PC-3 (cell line): ENCODE data around the gene ATOX1. TPM values are rescaled to one million over a fixed set of nuclear protein-coding genes. Genes with fewer than 3 reads are reported as not detected.

Experiments
- ATAC-seq: fragments of 200-7000 bp; cut with Tn5 transposase; 2 replicates; pipeline ENCODE4 v1.9.1; 2020; ENCODE audit warnings: mild to moderate bottlenecking, moderate library complexity
- BruUV-seq: library from RNA; stranded (reverse); fragments of 400-500 nt; replicated peaks from 2 replicates; lab custom pipeline; 2021; lab: Mats Ljungman, UMichigan
- CTCF ChIA-PET: fragments of 300-600 bp; sonication (Branson Sonifier 250); formaldehyde crosslinking; loops from one replicate; lab custom pipeline; 2022; ENCODE audit warnings: antibody characterized with exemption; lab: Charles Lee
- POLR2A ChIA-PET: fragments of 300-600 bp; sonication (Branson Sonifier 250); formaldehyde crosslinking; loops from one replicate; lab custom pipeline; 2022; ENCODE audit warnings: antibody characterized with exemption; ENCODE audit not compliant: unreplicated experiment; lab: Charles Lee
- DNase-seq: peaks from one replicate; pipeline ENCODE4 v3.0.0-alpha.2; 2015
- H2AFZ ChIP-seq: fragments of 300-600 bp; sonication (generic); 2 replicates; pipeline ENCODE4 v1.6.0; 2016; ENCODE audit warnings: antibody characterized with exemption, low read length
- H3F3A ChIP-seq: fragments of 300-600 bp; sonication (generic); one replicate; pipeline ENCODE4 v1.6.0; 2017; ENCODE audit warnings: antibody characterized with exemption, low read length, control low read depth, mild to moderate bottlenecking; ENCODE audit not compliant: unreplicated experiment
- H3K27ac ChIP-seq: fragments of 300-600 bp; sonication (generic); 2 replicates; pipeline ENCODE4 v1.5.1; 2016; ENCODE audit warnings: mild to moderate bottlenecking, low read length
- H3K27me3 ChIP-seq: fragments of 300-600 bp; sonication (generic); 2 replicates; pipeline ENCODE4 v1.6.1; 2016; ENCODE audit warnings: low read length, mixed read lengths
- H3K36me3 ChIP-seq: fragments of 300-600 bp; sonication (generic); 2 replicates; pipeline ENCODE4 v1.6.1; 2016; ENCODE audit warnings: low read depth, mixed run types, low read length, mixed read lengths
- H3K4me1 ChIP-seq: fragments of 300-600 bp; sonication (generic); 2 replicates; pipeline ENCODE4 v1.5.1; 2016; ENCODE audit warnings: low read length; ENCODE audit not compliant: insufficient read depth
- H3K4me2 ChIP-seq: fragments of 300-600 bp; sonication (generic); 2 replicates; pipeline ENCODE4 v1.6.0; 2016; ENCODE audit warnings: low read length
- H3K4me3 ChIP-seq: fragments of 300-600 bp; sonication (generic); 2 replicates; pipeline ENCODE4 v1.5.1; 2016; ENCODE audit warnings: mild to moderate bottlenecking, low read length, mixed read lengths
- H3K79me2 ChIP-seq: fragments of 300-600 bp; sonication (generic); 2 replicates; pipeline ENCODE4 v1.6.1; 2017; ENCODE audit warnings: low read length, mixed read lengths
- H3K9ac ChIP-seq: fragments of 300-600 bp; sonication (generic); 2 replicates; pipeline ENCODE4 v1.6.0; 2016; ENCODE audit warnings: mild to moderate bottlenecking, low read length
- H3K9me2 ChIP-seq: fragments of 300-600 bp; sonication (generic); replicated peaks from 2 replicates; pipeline ENCODE4 v1.6.1; 2016; ENCODE audit warnings: mixed run types, low read length, mixed read lengths
- H3K9me3 ChIP-seq: fragments of 300-600 bp; sonication (generic); 2 replicates; pipeline ENCODE4 v1.6.1; 2016; ENCODE audit warnings: low read length, mixed read lengths
- H4K20me1 ChIP-seq: fragments of 300-600 bp; sonication (generic); 2 replicates; pipeline ENCODE4 v1.6.1; 2016; ENCODE audit warnings: low read length, mixed read lengths
- CTCF ChIP-seq: fragments of 300-600 bp; sonication (generic); conservative IDR thresholded peaks from 2 replicates; pipeline ENCODE4 v1.5.1; 2017; ENCODE audit warnings: antibody characterized with exemption, low read depth, mild to moderate bottlenecking, low read length
- EZH2 ChIP-seq: fragments of 300-600 bp; sonication (generic); IDR thresholded peaks from one replicate; pipeline ENCODE4 v1.6.1; 2017; ENCODE audit warnings: antibody characterized with exemption, mild to moderate bottlenecking, low read length; ENCODE audit not compliant: unreplicated experiment
- EZH2phosphoT487 ChIP-seq: fragments of 300-600 bp; sonication (generic); IDR thresholded peaks from 2 replicates; pipeline ENCODE4 v1.6.1; 2018; ENCODE audit warnings: mild to moderate bottlenecking, antibody characterized with exemption, low read length, borderline replicate concordance
- intact Hi-C: fragments of 100-400 bp; cut with micrococcal nuclease; formaldehyde crosslinking; loops from 2 replicates; pipeline ENCODE4 v1.9.0; 2023
- total RNA-seq: library from RNA; depleted of rRNA; stranded (reverse); fragments of >200 nt; gene quantifications from 2 replicates; pipeline ENCODE4 v1.2.3, GENCODE V29; 2014

Gene ATOX1
- total RNA-seq, 1 experiment from 2014 or later: 122 TPM

DNA sequence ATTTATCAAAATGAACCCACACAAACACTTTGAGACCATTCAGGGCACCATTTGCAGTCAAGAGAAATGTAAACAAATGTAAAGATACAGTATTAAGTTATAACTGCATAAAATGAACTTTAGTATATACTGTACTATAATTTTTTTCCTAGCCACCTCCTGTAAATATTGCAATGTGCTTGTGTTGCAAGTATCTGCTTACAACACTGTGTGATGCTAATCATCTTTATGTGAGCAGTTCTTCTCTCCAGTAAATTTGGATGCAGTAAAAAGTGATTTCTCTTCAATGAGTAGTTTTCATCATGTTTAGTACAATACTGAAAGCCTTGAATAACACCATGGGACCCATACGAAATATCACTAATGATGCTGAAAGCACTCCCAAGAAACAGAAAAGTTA lies 22.8 kb upstream of the ATOX1 start:
- H3K9me3 ChIP-seq: no peaks in the 10 kb centered on the region
- H3K4me2 ChIP-seq: no peak overlapping the region
- peaks cover 100% of the 10 kb centered on the region for H3K79me2 ChIP-seq
- POLR2A ChIA-PET: no interaction called here
- H3F3A ChIP-seq: no peaks in the 10 kb centered on the region
- CTCF ChIA-PET: no interaction called here
- H4K20me1 ChIP-seq: peaks cover 97% of the 10 kb centered on the region
- H3K4me1 ChIP-seq: peaks cover 12% of the 10 kb centered on the region; the same call in 1 of the 2 replicates
- BruUV-seq: no TSS peak
- no peaks in the 10 kb centered on the region for H3K9me2 ChIP-seq
- H2AFZ ChIP-seq: no peak overlapping the region
- no peaks in the 10 kb centered on the region for H3K27me3 ChIP-seq
- DNase-seq (no peak), ATAC-seq (no peak)
- H3K4me3 ChIP-seq: no peak overlapping the region
- intact Hi-C loops: no loop called here
- H3K36me3 ChIP-seq: peaks cover 28% of the 10 kb centered on the region
- H3K9ac ChIP-seq: no peak overlapping the region
- no peak overlapping the region for H3K27ac ChIP-seq
- TF ChIP-seq CTCF: no peak
- no peak for TF ChIP-seq EZH2phosphoT487
- TF ChIP-seq EZH2: no peak

DNA sequence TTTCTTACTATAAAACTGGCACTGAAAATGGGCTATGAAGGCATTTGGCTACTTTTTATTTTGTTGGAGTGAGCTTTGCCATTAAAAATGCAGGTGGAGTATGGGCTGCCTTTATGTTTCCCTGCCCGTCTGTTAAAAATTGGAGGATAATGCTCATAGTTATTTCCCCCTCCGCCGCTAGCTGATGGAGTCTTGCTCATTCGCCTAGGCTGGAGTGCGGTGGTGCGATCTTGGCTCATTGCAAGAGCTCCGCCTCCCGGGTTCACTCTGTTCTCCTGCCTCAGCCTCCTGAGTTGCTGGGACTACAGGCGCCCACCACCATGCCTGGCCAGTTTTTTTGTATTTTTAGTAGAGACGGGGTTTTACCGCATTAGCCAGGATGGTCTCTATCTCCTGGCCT lies 21.9 kb upstream of the ATOX1 start:
- Histone ChIP-seq H2AFZ (no peak overlapping the region), H4K20me1 (peaks cover 97% of the 10 kb centered on the region), H3F3A (no peaks in the 10 kb centered on the region), H3K4me1 (peaks cover 17% of the 10 kb centered on the region), H3K27ac (no peak overlapping the region), H3K9ac (no peak overlapping the region), H3K36me3 (peaks cover 31% of the 10 kb centered on the region), H3K4me2 (no peak overlapping the region), H3K9me2 (no peaks in the 10 kb centered on the region), H3K9me3 (no peaks in the 10 kb centered on the region), H3K79me2 (peaks cover 100% of the 10 kb centered on the region), H3K4me3 (no peak overlapping the region), H3K27me3 (no peaks in the 10 kb centered on the region)
- intact Hi-C loops: no loop called here
- no peak for TF ChIP-seq CTCF
- no peak for TF ChIP-seq EZH2phosphoT487
- no peak for TF ChIP-seq EZH2
- ATAC-seq: no peak
- ChIA-PET CTCF (no interaction called here), POLR2A (no interaction called here)
- DNase-seq: no peak
- BruUV-seq: no TSS peak

- intact Hi-C loops: no loop called here
Observed at GRCh38 chr5:151779531-151780125, 21.2 kb upstream of the ATOX1 start.

More at GRCh38 chr5:151779531-151780125, 21.2 kb upstream of the ATOX1 start:
- Histone ChIP-seq H3K27me3 (no peaks in the 10 kb centered on the region), H3K4me1 (peaks cover 24% of the 10 kb centered on the region), H4K20me1 (peaks cover 97% of the 10 kb centered on the region), H3K9ac (no peak overlapping the region), H3K4me3 (no peak overlapping the region), H2AFZ (no peak overlapping the region), H3K4me2 (0 out of 2 replicates have a peak overlapping the region, but pooled peaks have one; percentile 3), H3K27ac (no peak overlapping the region), H3F3A (no peaks in the 10 kb centered on the region), H3K9me2 (no peaks in the 10 kb centered on the region), H3K79me2 (peaks cover 100% of the 10 kb centered on the region), H3K36me3 (peaks cover 31% of the 10 kb centered on the region), H3K9me3 (no peaks in the 10 kb centered on the region)
- ChIA-PET POLR2A (no interaction called here), CTCF (no interaction called here)
- DNase-seq: no peak
- no peak for TF ChIP-seq EZH2
- TF ChIP-seq CTCF: no peak
- TF ChIP-seq EZH2phosphoT487: no peak
- peak; percentile 32 for ATAC-seq
- no TSS peak for BruUV-seq
